Adrenal gland (tissue), 12 donors: ENCODE data around the gene RALGPS1. TPM values are rescaled to one million over a fixed set of nuclear protein-coding genes. Genes with fewer than 3 reads are reported as not detected.

Experiments
- DNase-seq, 7 donors: peaks; one replicate each; pipeline ENCODE4 v3.0.0-alpha.2; 2019 to 2020
- H3K27ac ChIP-seq, 5 donors: fragments of 200-600 bp; sonication (generic) in 4 of 5; 1 replicate in 3 of 5; 2 replicates in 2 of 5; pipeline versions ENCODE4 v1.5.1 to v1.8.0; 2016 to 2020; ENCODE audit warnings: mild to moderate bottlenecking in 1 of 5
- H3K27me3 ChIP-seq: fragments of 200-600 bp; 2 replicates; pipeline ENCODE4 v1.8.0; 2021
- H3K36me3 ChIP-seq, 2 donors: fragments of 200-600 bp; replicated peaks in 1 of 2; 1 replicate in 1 of 2; 2 replicates in 1 of 2; pipeline versions ENCODE4 v1.5.1 to v1.8.0; 2018 to 2022
- H3K4me1 ChIP-seq, 2 donors: fragments of 200-600 bp; replicated peaks in 1 of 2; 1 replicate in 1 of 2; 2 replicates in 1 of 2; pipeline versions ENCODE4 v1.5.1 to v1.8.0; 2018 to 2021
- H3K4me3 ChIP-seq, 4 donors: fragments of 200-600 bp; sonication (generic) in 3 of 4; one replicate each; pipeline ENCODE4 v1.5.1; 2016 to 2018
- H3K9me3 ChIP-seq, 3 donors: fragments of 200-600 bp; sonication (generic) in 1 of 3; replicated peaks in 1 of 3; 1 replicate in 2 of 3; 2 replicates in 1 of 3; pipeline versions ENCODE4 v1.5.1 to v1.8.0; 2016 to 2021
- CTCF ChIP-seq, 6 experiments: fragments of 450-650 bp in 4 of 6; fragments of 200-600 bp in 2 of 6; sonication (generic) in 1 of 6; IDR thresholded peaks; 1 replicate in 5 of 6; 2 replicates in 1 of 6; pipeline versions ENCODE4 v1.5.1 to v1.8.0; 2016 to 2021; ENCODE audit warnings: antibody characterized with exemption in 6 of 6, mild to moderate bottlenecking in 2 of 6, moderate library complexity in 1 of 6
- POLR2A ChIP-seq, 2 donors: fragments of 450-650 bp; IDR thresholded peaks; one replicate each; pipeline ENCODE4 v1.6.1; 2017; ENCODE audit warnings: antibody characterized with exemption in 2 of 2, mild to moderate bottlenecking in 2 of 2, moderate library complexity in 1 of 2
- WGBS, 4 donors: extraction: QIAGEN DNeasy Blood & Tissue Kit in 2 of 4; methylation state at CpG; one replicate each; pipeline versions ENCODE4 v1.1.5 to v1.1.7; 2013 to 2017; 5-methylcytosine and 5-hydroxymethylcytosine counted together
- intact Hi-C, 2 donors: fragments of 100-400 bp; cut with DNase I; formaldehyde crosslinking; loops; one replicate each; pipeline versions ENCODE4 v1.14.1 to v1.15.0; 2022 to 2023
- polyA plus RNA-seq, 3 donors: library from polyadenylated mRNA; stranded (reverse); fragments of 200-250 nt in 2 of 3; fragments of 350-450 nt in 1 of 3; fragmentation: Illumina TruSeq in 1 of 3; extraction: RNeasy Lipid Tissue Mini Kit (QIAGEN cat#74804) in 1 of 3; gene quantifications; one replicate each; pipeline ENCODE4 v1.2.3, GENCODE V29; 2013 to 2014
- total RNA-seq, 9 donors: library from RNA; depleted of rRNA in 4 of 9; stranded (reverse); fragments of >200 nt in 4 of 9; fragments of 120-200 nt in 1 of 9; fragmentation: NEBNext Ultra II Directional in 1 of 9; extraction: Animal tissue kit (Norgen Biotek cat#: 25700) in 1 of 9; gene quantifications; one replicate each; pipeline versions ENCODE4 v1.1.0 to v1.2.4, GENCODE V29; 2013 to 2023
- donor health status: healthy with polysubstance abuse.
- donor health status: Bipolar disorder and iron deficiency.
- donor health status: DM: yes; HTN: yes; CAD: no.
- donor health status: DM: no; HTN: no; CAD: no.
- donor health status: DM: no; HTN: no; CAD: no.
- donor health status: DM: yes; HTN: yes; CAD: no.

RALGPS1 gene
- total and polyA plus RNA-seq, 12 donors = 2.8 to 9.9 (median 5.1) TPM

GRCh38 chr9:127213859-127214258 is 299.3 kb downstream of the RALGPS1 start:
- Histone ChIP-seq H3K9me3 (no peaks in the 10 kb centered on the region), H3K36me3 (no peaks in the 10 kb centered on the region), H3K4me1 (no peaks in the 10 kb centered on the region), H3K27me3 (no peaks in the 10 kb centered on the region), H3K27ac (no peak overlapping the region), H3K4me3 (no peak overlapping the region)
- intact Hi-C loops = loop anchor here in 1 of 2 donors (5.0 kb wide), 1 partner anchor 128 kb away; no protein-coding TSS in a partner anchor
- no peak for DNase-seq
- TF ChIP-seq CTCF (IDR thresholded peaks at IDR 0.05) (no peak), POLR2A (IDR thresholded peaks at IDR 0.05) (no peak)
- 64 to 79% (median 71%) methylated on average over 4 of the region's 4 CpGs for WGBS, 4 donors

GRCh38 chr9:127214421-127215267 is 300.1 kb downstream of the RALGPS1 start:
- H3K4me3 ChIP-seq = no peak overlapping the region
- peaks cover 0 to 3% of the 10 kb centered on the region in 2 donors for H3K4me1 ChIP-seq
- intact Hi-C loops = loop anchor here in 1 of 2 donors (5.0 kb wide), 1 partner anchor 128 kb away; no protein-coding TSS in a partner anchor
- H3K36me3 ChIP-seq = no peaks in the 10 kb centered on the region
- H3K9me3 ChIP-seq = no peaks in the 10 kb centered on the region
- DNase-seq = peak; percentile 51 to 85 (median 64)
- WGBS, 4 donors = 26 to 37% (median 36%) methylated on average over 6 of the region's 6 CpGs
- no peak overlapping the region for H3K27ac ChIP-seq
- no peaks in the 10 kb centered on the region for H3K27me3 ChIP-seq
- TF ChIP-seq POLR2A (IDR thresholded peaks at IDR 0.05) (no peak), CTCF (IDR thresholded peaks at IDR 0.05) (peak; percentile 56 to 80 (median 72))

GRCh38 chr9:127215268-127216209 is 301.0 kb downstream of the RALGPS1 start:
- intact Hi-C loops = no loop called here
- no peak overlapping the region for H3K4me3 ChIP-seq
- H3K4me1 ChIP-seq = peaks cover 0 to 10% of the 10 kb centered on the region in 2 donors
- DNase-seq = no peak
- no peak for TF ChIP-seq POLR2A (IDR thresholded peaks at IDR 0.05)
- no peak for TF ChIP-seq CTCF (IDR thresholded peaks at IDR 0.05)
- no peaks in the 10 kb centered on the region for H3K36me3 ChIP-seq
- no peaks in the 10 kb centered on the region for H3K9me3 ChIP-seq
- H3K27ac ChIP-seq = no peak overlapping the region
- no peaks in the 10 kb centered on the region for H3K27me3 ChIP-seq
- 83 to 90% (median 87%) methylated on average over 12 to 14 of the region's 14 CpGs for WGBS, 4 donors
